Inflammatory macrophage (primary cell): ENCODE results near the gene PDS5A.
"Not testable (repeated sequence)": the region's sequence is repeated elsewhere in the genome, so short reads cannot be mapped to it uniquely, and the experiment has no call there.

Source experiments
- DNase-seq, 2 donors: peaks; one replicate each; pipeline ENCODE4 v3.0.0-alpha.2; 2020 to 2022

The PDS5A gene

DNA sequence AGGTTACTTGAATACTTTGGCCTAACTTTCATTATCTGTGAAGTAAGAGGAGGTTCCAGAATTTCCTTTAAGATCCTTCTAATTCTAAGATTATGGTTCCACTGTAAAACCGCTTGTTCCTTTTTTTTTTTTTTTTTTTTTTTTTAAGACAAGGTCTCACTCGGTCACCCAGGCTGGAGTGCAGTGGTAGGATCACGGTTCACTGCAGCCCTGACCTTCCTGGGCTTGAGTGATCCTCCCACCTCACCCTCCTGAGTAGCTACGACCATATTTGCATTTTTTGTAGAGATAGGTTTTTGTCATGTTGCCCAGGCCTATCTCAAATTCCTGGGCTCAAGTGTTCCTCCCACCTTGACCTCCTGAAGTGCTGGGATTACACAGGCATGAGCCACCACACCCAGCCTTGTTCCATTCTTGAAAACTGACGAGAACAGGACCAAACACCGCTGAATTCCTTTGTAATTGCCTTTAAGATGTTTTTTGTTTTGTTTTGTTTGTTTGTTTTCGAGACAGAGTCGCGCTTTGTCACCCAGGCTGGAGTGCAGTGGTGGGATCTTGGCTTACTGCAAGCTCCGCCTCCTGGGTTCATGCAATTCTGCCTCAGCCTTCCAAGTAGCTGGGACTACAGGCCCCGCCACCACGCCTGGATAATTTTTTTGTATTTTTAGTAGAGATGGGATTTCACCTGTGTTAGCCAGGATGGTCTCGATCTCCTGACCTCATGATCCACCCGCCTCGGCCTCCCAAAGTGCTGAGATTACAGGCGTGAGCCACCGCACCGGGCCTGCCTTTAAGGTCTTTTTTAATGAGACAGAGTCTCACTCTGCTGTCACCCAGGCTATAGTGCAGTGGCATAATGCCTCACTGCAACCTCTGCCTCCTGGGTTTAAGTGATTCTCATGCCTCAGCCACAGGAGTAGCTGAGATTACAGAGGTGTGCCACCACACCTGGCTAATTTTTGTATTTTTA is 6.8 kb downstream of the PDS5A start:
- DNase-seq, result peak; percentile 24 to 49

DNA sequence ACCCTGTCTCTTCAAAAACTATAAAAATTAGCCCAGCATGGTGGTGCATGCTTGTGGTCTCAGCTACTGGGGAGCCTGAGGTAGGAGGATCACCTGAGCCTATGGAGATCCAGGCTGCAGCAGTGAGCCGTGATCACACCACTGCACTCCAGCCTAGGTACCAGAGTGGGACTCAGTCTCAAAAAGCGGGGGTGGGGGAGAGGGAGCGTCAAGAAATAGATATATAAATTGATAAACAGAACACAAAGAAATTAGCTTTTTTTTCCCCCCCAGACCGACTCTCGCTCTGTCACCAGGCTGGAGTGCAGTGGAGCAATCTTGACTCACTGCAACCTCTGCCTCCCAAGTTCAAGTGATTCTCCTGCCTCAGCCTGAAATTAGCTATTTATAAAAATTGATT is 14.1 kb downstream of the PDS5A start:
- no peak for DNase-seq

DNA sequence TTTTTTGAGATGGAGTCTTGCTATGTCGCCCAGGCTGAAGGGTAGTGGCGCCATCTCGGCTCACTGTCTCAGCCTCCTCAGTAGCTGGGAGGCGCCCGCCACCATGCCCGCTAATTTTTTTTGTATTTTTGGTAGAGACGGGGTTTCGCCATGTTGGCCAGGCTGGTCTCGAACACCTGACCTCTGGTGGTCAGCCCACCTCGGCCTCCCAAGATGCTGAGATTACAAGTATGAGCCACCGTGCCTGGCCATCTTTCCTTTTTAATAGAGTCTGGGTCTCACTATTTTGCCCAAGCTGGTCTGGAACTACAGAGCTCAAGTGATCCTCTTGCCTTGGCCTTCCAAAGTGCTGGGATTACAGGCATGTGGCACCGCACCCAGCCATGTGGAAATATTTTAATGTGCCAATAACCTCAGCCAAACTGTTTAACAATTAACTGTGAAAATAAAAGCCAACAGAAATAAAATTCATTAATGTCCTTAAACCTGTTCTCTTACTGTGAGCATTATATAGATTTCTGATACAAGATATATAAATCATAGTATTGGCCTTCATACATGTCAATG is 16.3 kb downstream of the PDS5A start:
- DNase-seq, result no peak

DNA sequence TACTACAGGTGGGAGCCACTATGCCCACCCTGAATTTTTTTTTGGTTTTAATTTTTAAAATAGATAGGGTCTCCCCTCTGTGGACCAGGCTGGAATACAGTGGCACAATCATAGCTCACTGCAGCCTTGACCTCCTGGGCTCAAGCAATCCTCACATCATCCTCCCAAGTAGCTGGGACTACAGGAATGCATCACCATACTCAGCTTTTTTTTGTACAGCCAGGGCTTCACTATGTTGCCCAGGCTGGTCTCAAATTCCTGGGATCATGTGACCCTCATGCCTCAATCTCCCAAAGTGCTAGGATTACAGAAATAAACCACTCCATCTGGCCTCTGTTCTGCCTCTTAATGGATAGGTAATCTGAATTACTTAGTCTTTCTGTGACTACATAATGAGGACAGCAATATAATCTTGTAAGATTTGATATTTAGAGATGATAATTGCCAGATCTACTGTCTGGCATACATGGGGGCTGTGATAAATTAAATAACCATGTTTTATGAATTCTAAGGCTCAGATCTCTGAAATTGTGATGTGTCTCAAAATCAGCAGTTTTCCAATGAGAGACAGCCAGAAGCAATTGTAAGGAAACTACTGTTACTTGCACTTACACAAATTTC is 26.7 kb downstream of the PDS5A start:
- no peak for DNase-seq

DNA sequence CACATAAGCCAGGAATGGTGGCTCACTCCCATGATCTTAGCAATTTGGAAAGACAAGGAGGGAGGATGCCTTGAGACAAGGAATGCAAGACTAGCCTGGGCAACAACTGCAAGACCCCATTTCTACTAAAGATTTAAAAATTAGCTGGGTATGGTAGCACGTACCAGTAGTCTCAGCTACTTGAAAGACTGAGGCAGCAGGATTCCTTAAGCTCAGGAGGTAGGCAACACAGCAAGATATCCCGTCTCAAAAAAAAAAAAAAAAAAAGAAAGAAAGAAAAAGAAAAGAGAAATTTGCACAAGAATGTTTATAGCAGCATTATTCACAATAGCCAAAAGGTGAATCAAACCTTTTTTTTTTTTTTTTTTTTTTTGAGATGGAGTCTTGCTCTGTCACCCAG is 29.7 kb downstream of the PDS5A start:
- DNase-seq, result no peak

DNA sequence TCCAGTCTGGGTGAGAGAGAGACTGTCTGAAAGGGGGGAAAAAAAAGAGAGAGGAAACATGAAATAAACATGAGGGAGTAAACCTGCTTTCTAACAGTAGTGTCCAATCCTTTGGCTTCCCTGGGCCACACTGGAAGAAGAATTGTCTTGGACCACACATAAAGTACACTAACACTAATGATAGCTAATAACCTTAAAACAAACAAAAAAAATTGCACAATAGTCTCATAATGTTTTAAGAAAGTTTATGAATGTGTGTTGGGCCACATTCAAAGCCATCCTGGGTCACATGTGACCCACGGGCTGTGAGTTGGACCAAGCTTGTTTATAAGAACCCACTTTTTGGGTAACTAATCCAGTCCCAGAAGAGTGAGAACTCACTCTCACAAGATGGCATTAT is 30.3 kb downstream of the PDS5A start:
- no peak for DNase-seq

DNA sequence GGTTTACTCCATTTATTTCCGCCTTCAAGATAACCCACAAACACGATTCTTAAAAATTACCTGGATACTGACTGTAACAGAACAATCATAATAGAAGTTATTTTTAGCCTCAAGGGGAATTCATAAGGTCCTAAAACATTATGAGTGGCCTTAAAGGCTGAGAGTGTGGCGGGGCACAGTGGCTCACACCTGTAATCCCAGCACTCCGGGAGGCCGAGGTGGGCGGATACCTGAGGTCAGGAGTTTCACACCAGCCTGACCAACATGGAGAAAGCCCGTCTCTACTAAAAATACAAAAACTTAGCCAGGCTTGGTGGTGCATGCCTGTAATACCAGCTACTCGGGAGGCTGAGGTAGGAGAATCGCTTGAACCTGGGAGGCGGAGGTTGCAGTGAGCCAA is 33.5 kb downstream of the PDS5A start:
- DNase-seq, result not testable (repeated sequence)

DNA sequence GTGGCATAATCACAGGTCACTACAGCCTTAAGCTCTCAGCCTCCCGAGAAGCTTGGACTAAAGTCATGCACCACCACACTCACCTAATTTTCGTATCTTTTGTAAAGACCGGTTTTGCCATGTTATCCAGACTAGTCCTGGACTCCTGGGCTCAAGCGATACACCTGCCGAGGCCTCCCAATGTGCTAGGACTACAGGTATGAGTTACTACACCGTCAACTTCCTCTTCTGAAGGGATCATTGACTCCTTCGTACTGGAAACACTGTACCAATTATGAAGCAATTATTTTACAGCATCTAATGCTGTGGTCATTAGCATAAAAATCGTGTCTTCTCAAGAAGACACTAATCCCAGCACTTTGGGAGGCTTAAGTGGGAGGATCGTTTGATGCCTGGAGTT is 35.2 kb downstream of the PDS5A start:
- no peak for DNase-seq

DNA sequence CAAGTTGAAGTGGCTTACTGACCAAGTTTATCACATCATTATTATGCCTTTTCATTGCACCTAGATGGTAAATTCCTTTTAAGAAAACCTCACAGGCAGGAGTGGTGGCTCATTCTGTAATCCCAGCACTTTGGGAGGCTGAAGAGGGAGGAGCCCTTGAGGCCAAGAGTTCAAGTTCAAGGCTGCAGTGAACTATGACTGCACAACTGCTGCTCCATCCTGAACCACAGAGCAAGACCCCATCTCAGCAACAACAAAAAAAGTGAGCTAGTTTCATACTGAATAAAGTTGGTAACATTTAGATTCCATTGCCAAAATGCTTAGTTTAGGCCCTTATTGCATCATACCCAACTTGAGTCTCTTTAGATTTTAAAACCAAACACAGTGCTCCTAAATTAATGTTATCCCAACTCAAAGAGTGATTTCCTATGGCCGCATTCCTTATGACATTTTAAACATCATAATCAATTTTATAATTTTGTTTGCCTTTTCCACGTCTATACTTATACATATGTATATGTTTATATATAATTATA is 36.0 kb downstream of the PDS5A start:
- DNase-seq, result no peak

DNA sequence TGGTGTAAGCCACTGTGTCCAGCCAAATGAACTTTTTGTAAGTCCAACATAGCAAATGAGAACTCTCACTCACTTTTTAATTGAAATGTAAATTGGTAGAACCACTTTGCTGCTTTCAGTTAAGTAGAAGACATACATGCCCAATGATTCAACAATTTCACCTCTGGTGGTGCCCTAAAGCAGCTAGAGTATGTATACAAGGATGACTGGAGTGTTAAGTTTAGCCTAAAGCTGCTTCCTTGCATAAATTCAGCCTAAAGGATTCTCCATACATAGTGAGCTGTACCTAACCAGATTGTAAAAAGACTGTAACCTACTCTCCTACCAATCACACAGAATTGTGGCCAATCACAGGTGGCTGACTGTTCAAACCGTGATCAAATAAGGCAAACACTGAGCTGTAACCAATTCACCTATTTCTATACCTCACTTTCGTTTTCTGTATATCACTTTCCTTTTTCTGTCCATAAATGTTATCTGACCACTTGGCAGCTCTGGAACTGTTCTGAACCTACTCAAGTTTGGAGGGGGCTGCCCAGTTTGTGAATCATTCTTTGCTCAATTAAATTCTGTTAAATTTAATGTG is 39.9 kb downstream of the PDS5A start:
- no peak for DNase-seq

DNA sequence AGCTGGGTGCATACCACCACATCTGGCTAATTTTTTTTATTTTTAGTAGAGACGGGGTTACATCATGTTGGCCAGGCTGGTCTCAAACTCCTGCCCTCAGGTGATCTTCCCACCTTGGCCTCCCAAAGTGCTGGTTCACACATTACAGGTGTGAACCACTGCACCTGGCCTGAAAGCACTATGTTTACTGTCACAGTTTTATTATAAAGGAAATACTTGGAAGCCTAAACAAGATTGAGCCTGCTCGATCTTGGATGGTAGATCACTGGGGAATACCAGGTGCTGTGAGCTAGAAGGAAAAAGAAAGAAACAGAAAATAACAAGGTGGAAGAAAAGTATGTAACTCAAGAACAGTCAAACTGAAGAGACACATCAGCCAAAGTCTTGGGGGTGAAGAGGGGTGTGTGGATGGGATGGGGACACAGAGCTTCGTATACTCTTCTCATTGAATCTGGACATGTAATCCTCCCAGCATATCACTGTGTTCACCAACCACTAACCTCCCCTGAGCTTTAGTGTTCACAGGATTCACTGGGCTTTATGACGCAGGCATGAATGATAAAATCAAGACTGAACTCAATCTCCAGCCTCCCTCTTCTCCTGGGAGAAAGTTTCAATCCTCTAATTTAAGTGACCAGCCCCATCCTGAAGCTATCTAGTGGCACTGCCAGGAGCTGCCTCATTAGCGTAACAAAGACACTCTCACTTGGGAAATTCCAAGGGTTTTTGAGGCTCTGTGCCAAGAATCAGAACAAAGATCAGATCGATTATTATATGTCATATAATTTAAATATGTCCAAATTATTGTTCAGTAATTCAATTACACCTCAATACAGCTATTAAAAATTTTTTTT is 40.9 kb downstream of the PDS5A start:
- no peak for DNase-seq

DNA sequence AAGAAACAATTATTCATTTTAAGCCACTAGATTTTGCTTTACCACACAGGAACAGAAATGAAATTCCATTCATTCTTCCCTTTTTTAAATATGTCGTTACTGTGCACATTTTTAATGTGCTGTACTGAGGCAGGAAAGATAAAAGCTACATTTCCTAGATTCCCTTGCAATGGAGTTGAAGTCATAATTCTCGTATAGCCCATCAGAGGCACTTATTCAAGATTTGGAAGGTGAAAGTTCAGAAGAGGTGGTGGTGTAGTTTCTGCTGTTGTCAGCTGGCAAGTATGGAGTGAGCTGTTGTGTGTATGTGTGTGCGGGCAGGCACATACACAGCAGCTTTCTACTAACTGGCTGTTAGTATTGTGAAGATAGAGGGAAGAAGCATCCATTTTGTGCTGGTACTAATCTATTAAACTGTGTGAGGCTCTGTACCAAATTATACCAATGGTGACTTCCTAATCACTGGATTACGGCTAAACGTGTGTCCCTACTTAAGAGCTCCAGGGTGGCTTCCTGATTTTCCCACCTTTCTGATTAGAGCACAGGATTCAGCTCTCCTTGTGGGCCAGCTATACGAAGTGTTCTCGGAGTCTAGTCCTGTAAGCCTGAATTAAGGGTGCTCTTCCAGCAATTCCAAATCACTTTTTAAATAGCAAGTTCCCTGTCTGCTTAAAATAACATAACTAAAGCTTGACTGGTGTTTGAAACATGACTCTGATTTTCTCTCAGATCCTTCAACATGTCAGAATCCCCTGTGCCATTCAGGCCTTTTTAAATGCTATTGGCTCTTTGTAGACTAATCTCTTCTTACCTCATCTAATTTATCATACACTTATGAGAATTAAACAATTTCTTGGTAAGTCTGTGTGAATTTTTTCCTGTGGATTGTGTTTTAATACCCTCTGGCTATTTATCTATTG is 43.8 kb downstream of the PDS5A start:
- DNase-seq, result no peak

DNA sequence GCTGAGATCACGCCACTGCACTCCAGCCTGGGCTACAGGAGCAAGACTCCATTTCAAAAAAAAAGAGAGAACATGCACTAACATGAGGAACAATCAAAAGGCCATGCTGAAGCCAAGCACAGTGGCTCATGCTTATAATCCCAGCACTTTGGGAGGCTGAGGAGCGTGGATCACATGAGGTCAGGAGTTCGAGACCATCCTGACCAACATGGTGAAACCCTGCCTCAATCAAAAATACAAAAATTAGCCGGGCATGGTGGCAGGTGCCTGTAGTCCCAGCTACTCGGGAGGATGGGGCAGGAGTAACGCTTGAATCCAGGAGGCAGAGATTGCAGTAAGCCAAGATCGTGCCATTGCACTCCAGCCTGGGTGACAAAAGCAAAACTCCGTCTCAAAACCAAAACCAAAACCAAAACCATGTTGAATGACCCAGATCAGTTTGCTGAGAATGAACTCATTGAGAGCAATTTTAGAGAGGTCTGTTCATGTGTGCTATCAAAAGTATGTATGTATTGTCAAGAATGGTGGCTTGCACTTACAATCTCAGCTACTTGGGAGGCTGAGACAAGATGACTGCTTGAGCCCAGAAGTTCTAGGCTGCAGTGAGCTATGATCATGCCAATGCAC is 44.8 kb downstream of the PDS5A start:
- DNase-seq, result no peak

DNA sequence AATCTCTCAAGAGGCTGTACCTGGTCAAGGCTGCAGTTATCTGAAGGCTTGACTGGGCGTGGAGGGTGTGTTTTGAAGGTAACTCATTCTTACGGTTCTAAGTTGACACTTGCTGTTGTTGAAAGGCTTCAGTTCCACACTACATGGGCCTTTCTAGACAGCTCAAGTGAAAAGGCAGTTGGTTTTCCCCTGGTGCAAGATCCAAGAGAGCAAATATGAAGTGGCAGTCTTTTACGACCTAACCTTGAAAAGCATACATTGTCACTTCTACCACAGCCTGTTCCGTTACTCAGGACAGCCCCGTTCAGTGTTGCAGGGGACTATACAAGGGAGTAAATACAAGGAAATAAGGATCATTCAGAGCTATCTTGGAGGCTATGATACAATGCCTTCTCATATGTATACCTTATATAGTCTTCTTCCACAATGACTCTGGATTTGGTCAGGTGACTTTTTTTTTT is 46.2 kb downstream of the PDS5A start:
- DNase-seq, result no peak

DNA sequence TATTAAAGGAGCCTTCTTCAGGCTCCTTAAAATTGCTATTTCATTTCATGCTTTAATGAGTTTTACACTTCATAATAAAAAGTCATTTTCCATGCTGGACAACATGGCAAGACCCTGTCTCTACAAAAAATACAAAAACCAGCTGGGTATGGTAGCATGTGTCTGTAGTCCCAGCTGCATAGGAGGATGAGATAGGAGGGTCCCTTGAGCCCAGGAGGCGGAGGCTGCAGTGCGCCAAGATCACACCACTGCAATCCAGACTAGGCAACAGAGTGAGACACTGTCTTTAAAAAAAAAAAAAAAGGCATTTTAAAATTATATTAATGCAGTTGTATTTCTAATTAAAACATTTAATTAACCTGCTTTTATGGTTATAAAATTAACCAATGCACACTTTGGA is 49.2 kb downstream of the PDS5A start:
- DNase-seq, result no peak

DNA sequence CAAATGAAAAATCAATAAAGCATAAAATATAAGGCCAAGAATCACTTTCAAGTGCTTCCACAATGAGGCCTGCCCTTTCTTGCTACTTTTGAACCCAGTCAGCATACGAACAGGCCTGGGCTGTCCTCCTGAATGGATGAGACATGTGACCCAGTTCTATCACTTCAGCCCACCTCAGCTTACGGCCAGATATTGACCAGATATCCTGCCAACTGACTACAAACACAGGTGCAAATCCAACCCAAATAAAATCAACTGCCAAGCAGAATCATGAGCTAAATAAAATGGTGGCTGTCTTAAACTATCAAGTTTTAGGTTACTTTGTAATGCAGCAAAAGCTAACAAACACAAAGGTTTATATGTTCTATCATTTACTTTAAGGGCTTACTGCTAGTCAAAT is 53.7 kb downstream of the PDS5A start:
- DNase-seq, result no peak

DNA sequence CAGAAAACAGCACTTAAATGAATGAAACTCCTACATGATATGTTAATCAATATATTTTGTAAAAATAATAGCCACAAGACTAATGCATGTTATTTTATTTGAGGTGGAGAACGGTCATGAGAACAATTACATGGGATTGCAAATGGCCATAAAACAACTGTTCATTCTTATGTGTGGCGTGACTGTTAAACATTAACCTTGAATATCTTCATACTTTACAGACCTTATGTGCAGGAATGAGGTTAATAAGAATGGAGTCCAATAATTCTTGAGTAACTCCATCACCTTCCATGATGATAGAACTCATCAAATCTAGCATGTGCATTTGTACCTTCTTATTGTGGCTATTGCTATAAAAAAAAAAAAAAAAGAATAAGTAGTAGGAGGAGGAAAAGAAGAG is 55.3 kb downstream of the PDS5A start:
- DNase-seq, result no peak

DNA sequence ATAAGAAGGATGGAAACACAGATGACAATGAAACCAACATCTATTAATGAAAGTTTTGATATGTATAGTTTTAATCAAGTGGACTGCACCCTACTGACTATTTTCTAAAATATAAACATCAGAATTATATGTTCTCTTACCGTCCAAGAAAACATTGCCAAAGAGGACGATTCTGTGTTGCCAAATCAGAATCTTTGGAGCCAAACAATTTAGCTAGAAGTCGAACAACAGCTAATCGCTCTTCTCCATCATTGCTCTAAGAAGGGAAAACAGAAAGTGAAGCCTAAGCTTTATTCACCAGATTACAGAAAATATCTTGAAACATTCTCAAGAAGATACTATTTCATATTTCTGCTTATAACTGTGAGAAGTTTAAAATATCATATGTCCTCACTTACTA is 64.2 kb downstream of the PDS5A start:
- DNase-seq, result no peak

DNA sequence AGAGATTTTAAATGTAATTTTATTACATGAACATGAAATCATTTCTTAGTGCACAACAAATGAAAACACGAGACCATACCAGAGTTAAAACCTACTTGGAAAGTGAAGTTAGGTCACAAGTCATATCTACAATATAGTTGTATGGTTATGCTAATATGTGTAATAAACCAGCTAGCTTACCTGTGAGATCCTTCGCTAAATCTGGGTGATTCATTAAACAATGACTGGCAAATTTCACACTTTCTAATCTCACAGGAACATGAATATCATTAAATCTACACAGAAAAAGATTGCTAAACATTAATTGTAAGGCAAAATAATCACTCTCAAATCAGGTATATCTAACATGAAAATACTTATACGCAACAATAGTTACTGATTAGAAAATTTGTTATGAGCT is 67.6 kb downstream of the PDS5A start:
- DNase-seq, result no peak

DNA sequence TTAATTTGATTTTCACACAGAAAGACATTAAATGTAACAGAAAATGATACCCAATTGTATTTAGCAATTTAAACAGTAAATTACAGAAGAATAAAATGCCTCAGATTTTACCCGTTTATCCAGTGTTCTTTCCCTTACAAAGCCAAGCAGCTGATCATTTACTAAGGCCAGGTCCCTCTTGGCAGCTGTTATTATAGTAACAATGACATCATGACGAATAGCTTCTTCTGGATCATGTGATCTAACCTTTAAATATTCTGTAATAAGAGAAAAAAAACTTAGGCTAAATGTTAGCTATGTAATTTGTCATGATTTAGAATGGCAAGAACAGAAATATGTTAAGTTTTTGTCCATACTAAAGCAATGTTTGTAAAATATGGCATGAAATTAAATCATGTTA is 69.4 kb downstream of the PDS5A start:
- no peak for DNase-seq

DNA sequence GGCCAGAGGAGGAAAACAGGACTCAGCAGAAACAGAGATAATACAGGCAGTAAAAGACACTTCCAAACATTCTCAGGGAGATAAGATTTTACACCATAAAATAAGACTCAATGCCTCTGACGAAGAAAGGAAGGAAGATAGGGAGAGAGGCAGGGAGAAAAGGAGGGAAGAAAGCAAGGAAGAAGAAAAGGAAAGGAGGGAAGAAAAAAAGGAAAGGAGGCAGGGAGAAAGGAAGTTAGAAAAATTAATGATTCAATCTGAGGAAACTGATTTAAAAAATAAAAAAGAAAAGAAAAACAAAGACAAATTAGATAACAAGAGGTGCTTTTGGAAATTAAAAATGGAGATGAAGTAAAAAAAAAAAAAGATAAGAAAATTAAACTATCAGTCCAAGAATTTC is 72.1 kb downstream of the PDS5A start:
- no peak for DNase-seq
